Measurements from ENCODE around the gene XRCC5. TPM values are rescaled to one million over a fixed set of nuclear protein-coding genes. Genes with fewer than 3 reads are reported as not detected.

Gene XRCC5
- total and polyA plus RNA-seq, 10 of the 15 experiments (the other 5 are each of a cell fraction or from before 2014, with no cell fraction given): 259 to 815 (median 530) TPM

GRCh38 chr2:216108967-216109921, at the start of gene XRCC5 (continued):
- 0 out of 2 replicates have a peak, but pooled peaks have one; percentile 31 for TF ChIP-seq ZNF207 (IDR thresholded peaks at IDR 0.05; ENCODE audit: borderline replicate concordance)
- no peak for TF ChIP-seq CEBPZ (IDR thresholded peaks at IDR 0.05; ENCODE audit: low read depth, low read length)
- no peak for TF ChIP-seq FOS (IDR thresholded peaks at IDR 0.05; ENCODE audit: borderline replicate concordance, extremely low read depth, insufficient read length)
- peak; percentile 94; the same call in 1 of the 2 replicates for TF ChIP-seq RB1 (IDR thresholded peaks at IDR 0.05; ENCODE audit: borderline replicate concordance)
- TF ChIP-seq ZBED1 (IDR thresholded peaks at IDR 0.05; ENCODE audit: borderline replicate concordance): peak; percentile 74; the same call in 1 of the 2 replicates
- TF ChIP-seq PKNOX1 (IDR thresholded peaks at IDR 0.05): peak; percentile 25; the same call in 1 of the 2 replicates
- TF ChIP-seq NKRF (conservative IDR thresholded peaks at IDR 0.05): no peak; the same call in 1 of the 2 replicates
- TF ChIP-seq WRNIP1 (IDR thresholded peaks at IDR 0.05; ENCODE audit: borderline replicate concordance, low read depth, low read length): 0 out of 2 replicates have a peak, but pooled peaks have one; percentile 94
- peak; percentile 94 for TF ChIP-seq SMAD5 (IDR thresholded peaks at IDR 0.05; ENCODE audit: low read depth)
- no peak for TF ChIP-seq SREBF2 (IDR thresholded peaks at IDR 0.05; ENCODE audit: low read length)
- peak; percentile 91 for TF ChIP-seq GABPA (IDR thresholded peaks at IDR 0.05; ENCODE audit: low read depth)
- TF ChIP-seq POLR2A (IDR thresholded peaks at IDR 0.05; ENCODE audit: low read depth, low read length): peak; percentile 94
- TF ChIP-seq TCF3 (IDR thresholded peaks at IDR 0.05; ENCODE audit: borderline replicate concordance, insufficient read depth, low read depth, low read length): no peak
- 0 out of 2 replicates have a peak, but pooled peaks have one; percentile 42 for TF ChIP-seq ATF3 (IDR thresholded peaks at IDR 0.05; ENCODE audit: borderline replicate concordance, extremely low read depth, low read depth, low read length)
- TF ChIP-seq HCFC1 (IDR thresholded peaks at IDR 0.05; ENCODE audit: low read length): peak; percentile 66
- TF ChIP-seq RFX5 (IDR thresholded peaks at IDR 0.05; ENCODE audit: low read depth, low read length): no peak
- no peak for TF ChIP-seq MYC (IDR thresholded peaks at IDR 0.05; ENCODE audit: insufficient read depth, insufficient read length, insufficient replicate concordance, low read length, severe bottlenecking)
- TF ChIP-seq CHD2 (IDR thresholded peaks at IDR 0.05; ENCODE audit: borderline replicate concordance, low read depth, low read length): peak; percentile 40; the same call in 1 of the 2 replicates
- TF ChIP-seq CREB1 (IDR thresholded peaks at IDR 0.05; ENCODE audit: low read depth): peak; percentile 69; the same call in 1 of the 2 replicates
- TF ChIP-seq ZBTB33 (IDR thresholded peaks at IDR 0.05): no peak

Measured in GM12878 (cell line).